ENCODE measurements around the gene CRYBA4. TPM values are rescaled to one million over a fixed set of nuclear protein-coding genes. Genes with fewer than 3 reads are reported as not detected.

CRYBA4 gene
- total RNA-seq, 1 experiment from 2014 or later = not detected

DNA sequence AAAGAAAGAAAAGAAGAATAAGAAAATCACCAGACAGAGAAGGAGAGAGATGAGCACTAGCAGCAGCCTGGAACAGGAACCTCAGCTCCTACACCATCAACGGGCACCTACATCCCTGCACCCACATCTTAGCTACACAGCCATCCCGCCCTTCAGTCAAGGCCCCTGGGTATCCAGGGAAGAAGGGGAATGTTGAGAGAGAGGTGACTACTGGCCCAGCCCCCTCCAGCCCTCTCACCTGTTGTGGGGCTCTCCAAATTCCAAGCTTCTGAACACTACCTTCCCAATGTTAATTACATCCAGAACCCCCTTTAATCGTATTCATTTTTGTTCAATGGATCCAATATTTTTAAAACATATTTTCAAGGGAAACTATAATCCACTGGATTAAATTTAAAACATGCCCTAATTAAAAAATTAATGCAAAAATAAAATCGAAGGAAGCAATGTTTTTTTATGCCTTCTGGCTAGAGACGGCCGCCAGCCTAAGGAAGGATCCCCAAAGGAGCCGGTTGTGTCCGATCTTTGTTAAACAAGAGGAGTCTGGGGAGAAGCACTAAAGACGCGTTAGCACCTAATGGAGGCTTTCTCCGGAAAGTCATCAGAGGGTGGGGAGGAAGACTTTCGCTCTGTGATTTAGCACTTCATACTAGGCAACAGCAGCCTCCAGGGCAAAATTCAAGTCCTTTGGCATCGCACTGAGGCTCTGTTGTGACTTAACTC, 41.4 kb upstream of the CRYBA4 start:
- POLR2A ChIA-PET (ENCODE audit: unreplicated experiment) = no interaction called here
- TF ChIP-seq, protein P1, sequence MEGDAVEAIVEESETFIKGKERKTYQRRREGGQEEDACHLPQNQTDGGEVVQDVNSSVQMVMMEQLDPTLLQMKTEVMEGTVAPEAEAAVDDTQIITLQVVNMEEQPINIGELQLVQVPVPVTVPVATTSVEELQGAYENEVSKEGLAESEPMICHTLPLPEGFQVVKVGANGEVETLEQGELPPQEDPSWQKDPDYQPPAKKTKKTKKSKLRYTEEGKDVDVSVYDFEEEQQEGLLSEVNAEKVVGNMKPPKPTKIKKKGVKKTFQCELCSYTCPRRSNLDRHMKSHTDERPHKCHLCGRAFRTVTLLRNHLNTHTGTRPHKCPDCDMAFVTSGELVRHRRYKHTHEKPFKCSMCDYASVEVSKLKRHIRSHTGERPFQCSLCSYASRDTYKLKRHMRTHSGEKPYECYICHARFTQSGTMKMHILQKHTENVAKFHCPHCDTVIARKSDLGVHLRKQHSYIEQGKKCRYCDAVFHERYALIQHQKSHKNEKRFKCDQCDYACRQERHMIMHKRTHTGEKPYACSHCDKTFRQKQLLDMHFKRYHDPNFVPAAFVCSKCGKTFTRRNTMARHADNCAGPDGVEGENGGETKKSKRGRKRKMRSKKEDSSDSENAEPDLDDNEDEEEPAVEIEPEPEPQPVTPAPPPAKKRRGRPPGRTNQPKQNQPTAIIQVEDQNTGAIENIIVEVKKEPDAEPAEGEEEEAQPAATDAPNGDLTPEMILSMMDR (conservative IDR thresholded peaks at IDR 0.05) = no peak
- no peak for TF ChIP-seq EZH2 (IDR thresholded peaks at IDR 0.05; ENCODE audit: low read depth)
- Histone ChIP-seq H3K79me2 (ENCODE audit: low read depth) (no peaks in the 10 kb centered on the region), H3K27ac (no peak overlapping the region), H3F3A (ENCODE audit: insufficient read depth, low read depth) (no peaks in the 10 kb centered on the region), H3K4me2 (no peak overlapping the region), H3K9me2 (ENCODE audit: insufficient read depth) (no peaks in the 10 kb centered on the region), H4K20me1 (ENCODE audit: insufficient read depth) (no peaks in the 10 kb centered on the region), H3K9me3 (ENCODE audit: insufficient read depth, low read depth) (no peaks in the 10 kb centered on the region), H3K4me1 (replicated peaks; ENCODE audit: insufficient read depth) (no peaks in the 10 kb centered on the region), H3K36me3 (ENCODE audit: low read depth) (no peaks in the 10 kb centered on the region), H2AFZ (no peak overlapping the region), H3K27me3 (ENCODE audit: insufficient read depth, low read depth) (no peaks in the 10 kb centered on the region), H3K4me3 (no peak overlapping the region)
- CTCF ChIA-PET = no interaction called here
- intact Hi-C loops (cut with micrococcal nuclease; ENCODE audit: unreplicated experiment) = no loop called here
- BruUV-seq (replicated peaks) = no TSS peak
- no peak for DNase-seq

DNA sequence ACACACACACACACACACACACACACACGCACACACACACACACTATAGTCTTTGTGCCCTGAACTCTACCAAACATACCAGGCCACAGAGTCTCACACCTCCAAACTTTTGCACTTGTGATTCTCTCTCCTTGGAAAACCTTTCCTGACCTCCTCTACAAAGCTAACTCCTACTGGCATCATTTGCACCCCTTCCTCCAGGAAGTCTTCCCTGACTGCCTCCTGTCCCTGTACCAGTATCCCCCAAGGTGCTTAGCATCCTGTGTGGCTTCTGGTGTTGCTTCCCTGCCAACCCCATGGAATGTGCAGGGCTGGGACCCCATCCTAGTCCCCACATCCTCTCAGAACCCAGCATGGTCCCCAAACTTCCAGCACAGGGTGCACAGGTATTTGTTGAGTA, 40.7 kb upstream of the CRYBA4 start:
- intact Hi-C loops (cut with micrococcal nuclease; ENCODE audit: unreplicated experiment) = no loop called here
- no peak overlapping the region for H3K4me2 ChIP-seq
- BruUV-seq (replicated peaks) = no TSS peak
- no peaks in the 10 kb centered on the region for H3K9me3 ChIP-seq (ENCODE audit: insufficient read depth, low read depth)
- H3K4me3 ChIP-seq = no peak overlapping the region
- H3K79me2 ChIP-seq (ENCODE audit: low read depth) = no peaks in the 10 kb centered on the region
- no peaks in the 10 kb centered on the region for H4K20me1 ChIP-seq (ENCODE audit: insufficient read depth)
- DNase-seq = no peak
- ChIA-PET POLR2A (ENCODE audit: unreplicated experiment) (no interaction called here), CTCF (no interaction called here)
- no peaks in the 10 kb centered on the region for H3K9me2 ChIP-seq (ENCODE audit: insufficient read depth)
- H3K27ac ChIP-seq = no peak overlapping the region
- H3K27me3 ChIP-seq (ENCODE audit: insufficient read depth, low read depth) = no peaks in the 10 kb centered on the region
- TF ChIP-seq EZH2 (IDR thresholded peaks at IDR 0.05; ENCODE audit: low read depth) = no peak
- TF ChIP-seq, protein P1 (conservative IDR thresholded peaks at IDR 0.05) = no peak
- no peaks in the 10 kb centered on the region for H3K4me1 ChIP-seq (replicated peaks; ENCODE audit: insufficient read depth)
- no peaks in the 10 kb centered on the region for H3K36me3 ChIP-seq (ENCODE audit: low read depth)
- no peaks in the 10 kb centered on the region for H3F3A ChIP-seq (ENCODE audit: insufficient read depth, low read depth)
- no peak overlapping the region for H2AFZ ChIP-seq

DNA sequence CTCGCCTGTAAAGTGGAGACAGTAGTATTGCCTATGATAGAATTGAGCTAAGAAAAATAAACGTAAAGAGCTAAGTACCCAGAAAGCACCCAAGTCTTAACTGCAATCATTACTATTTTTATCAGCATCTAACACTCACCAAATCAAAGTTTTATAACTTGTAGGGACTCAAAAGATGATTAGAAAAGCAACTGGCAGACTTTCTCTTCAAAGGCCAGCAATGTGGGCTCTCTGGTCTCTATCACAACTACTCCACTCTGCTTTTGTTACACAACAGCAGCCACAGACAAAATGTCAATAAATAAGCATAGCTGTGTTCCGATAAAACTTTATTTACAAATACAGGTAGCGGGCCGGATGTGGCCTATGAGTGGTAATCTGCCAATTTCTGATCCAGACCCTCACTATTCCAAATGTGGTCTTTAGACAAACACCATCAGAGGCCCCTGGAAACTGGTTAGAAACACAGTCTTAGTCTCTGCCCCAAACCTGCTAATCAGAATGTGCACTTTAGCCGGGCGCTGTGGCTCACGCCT, 40.1 kb upstream of the CRYBA4 start:
- H3K27ac ChIP-seq = no peak overlapping the region
- no peaks in the 10 kb centered on the region for H3K27me3 ChIP-seq (ENCODE audit: insufficient read depth, low read depth)
- H2AFZ ChIP-seq = no peak overlapping the region
- no TSS peak for BruUV-seq (replicated peaks)
- no peak overlapping the region for H3K4me2 ChIP-seq
- no peaks in the 10 kb centered on the region for H3K36me3 ChIP-seq (ENCODE audit: low read depth)
- no peak for DNase-seq
- ChIA-PET POLR2A (ENCODE audit: unreplicated experiment) (no interaction called here), CTCF (no interaction called here)
- no peaks in the 10 kb centered on the region for H3K9me2 ChIP-seq (ENCODE audit: insufficient read depth)
- TF ChIP-seq, protein P1 (conservative IDR thresholded peaks at IDR 0.05) = no peak
- TF ChIP-seq EZH2 (IDR thresholded peaks at IDR 0.05; ENCODE audit: low read depth) = no peak
- no peaks in the 10 kb centered on the region for H3K9me3 ChIP-seq (ENCODE audit: insufficient read depth, low read depth)
- no peaks in the 10 kb centered on the region for H3F3A ChIP-seq (ENCODE audit: insufficient read depth, low read depth)
- H3K4me3 ChIP-seq = no peak overlapping the region
- intact Hi-C loops (cut with micrococcal nuclease; ENCODE audit: unreplicated experiment) = no loop called here
- no peaks in the 10 kb centered on the region; the same call in 1 of the 2 replicates for H4K20me1 ChIP-seq (ENCODE audit: insufficient read depth)
- no peaks in the 10 kb centered on the region for H3K4me1 ChIP-seq (replicated peaks; ENCODE audit: insufficient read depth)
- H3K79me2 ChIP-seq (ENCODE audit: low read depth) = no peaks in the 10 kb centered on the region

All from PC-9 (cell line).